H9 (cell line): ENCODE data around the gene TRIM44. TPM values are rescaled to one million over a fixed set of nuclear protein-coding genes. Genes with fewer than 3 reads are reported as not detected.
"Not testable (repeated sequence)": the region's sequence is repeated elsewhere in the genome, so short reads cannot be mapped to it uniquely, and the experiment has no call there.

ENCODE experiments used
- DNase-seq: peaks from one replicate; pipeline ENCODE4 v3.0.0-alpha.2; 2017
- H2AFZ ChIP-seq: one replicate; pipeline ENCODE4 v1.6.1; 2013; ENCODE audit warnings: mild to moderate bottlenecking, low read length, control low read depth, moderate library complexity
- H2AK5ac ChIP-seq: 2 replicates; pipeline ENCODE4 v1.6.1; 2013; ENCODE audit warnings: low read length, control low read depth, mixed read lengths; ENCODE audit not compliant: insufficient read length
- H2BK120ac ChIP-seq: one replicate; pipeline ENCODE4 v1.6.1; 2013; ENCODE audit warnings: low read depth, mild to moderate bottlenecking, low read length, control low read depth, inconsistent platforms; ENCODE audit not compliant: poor library complexity, severe bottlenecking
- H2BK12ac ChIP-seq: 2 replicates; pipeline ENCODE4 v1.6.1; 2013; ENCODE audit warnings: low read length, control low read depth, mixed read lengths, low read depth; ENCODE audit not compliant: insufficient read length
- H2BK15ac ChIP-seq: 2 replicates; pipeline ENCODE4 v1.6.1; 2013; ENCODE audit warnings: low read depth, low read length, control low read depth
- H2BK20ac ChIP-seq: one replicate; pipeline ENCODE4 v1.6.1; 2013; ENCODE audit warnings: low read depth, mild to moderate bottlenecking, low read length, control low read depth, inconsistent platforms; ENCODE audit not compliant: poor library complexity, severe bottlenecking
- H2BK5ac ChIP-seq: 2 replicates; pipeline ENCODE4 v1.6.1; 2013; ENCODE audit warnings: low read length, control low read depth, mixed read lengths; ENCODE audit not compliant: insufficient read length
- H3K14ac ChIP-seq: 2 replicates; pipeline ENCODE4 v1.6.1; 2013; ENCODE audit warnings: low read length, control low read depth; ENCODE audit not compliant: insufficient read depth
- H3K18ac ChIP-seq: 2 replicates; pipeline ENCODE4 v1.6.1; 2013; ENCODE audit warnings: low read depth, mild to moderate bottlenecking, mixed read lengths, low read length, control low read depth; ENCODE audit not compliant: insufficient read length
- H3K23ac ChIP-seq: 2 replicates; pipeline ENCODE4 v1.6.1; 2013; ENCODE audit warnings: low read length, control low read depth, mixed read lengths, low read depth; ENCODE audit not compliant: insufficient read length
- H3K23me2 ChIP-seq: 2 replicates; pipeline ENCODE4 v1.6.1; 2013; ENCODE audit warnings: low read depth, mild to moderate bottlenecking, mixed read lengths, low read length, control low read depth; ENCODE audit not compliant: insufficient read length, poor library complexity, severe bottlenecking
- H3K27ac ChIP-seq: 2 replicates; pipeline ENCODE4 v1.5.1; 2013; ENCODE audit warnings: low read length, control low read depth, mixed read lengths, low read depth; ENCODE audit not compliant: insufficient read length
- H3K27me3 ChIP-seq: 2 replicates; pipeline ENCODE4 v1.6.1; 2013; ENCODE audit warnings: low read length, control low read depth, inconsistent platforms; ENCODE audit not compliant: insufficient read depth
- H3K4ac ChIP-seq: 2 replicates; pipeline ENCODE4 v1.6.1; 2013; ENCODE audit warnings: low read depth, mild to moderate bottlenecking, control low read depth, inconsistent platforms, low read length, moderate library complexity
- H3K4me1 ChIP-seq: 2 replicates; pipeline ENCODE4 v1.6.1; 2013; ENCODE audit warnings: low read length, control low read depth, inconsistent platforms; ENCODE audit not compliant: insufficient read depth
- H3K4me2 ChIP-seq: 2 replicates; pipeline ENCODE4 v1.6.1; 2013; ENCODE audit warnings: low read length, control low read depth, mixed read lengths; ENCODE audit not compliant: insufficient read length, insufficient read depth
- H3K56ac ChIP-seq: 2 replicates; pipeline ENCODE4 v1.6.1; 2013; ENCODE audit warnings: low read depth, mild to moderate bottlenecking, mixed read lengths, low read length, control low read depth; ENCODE audit not compliant: insufficient read length
- H3K79me1 ChIP-seq: 2 replicates; pipeline ENCODE4 v1.6.1; 2013; ENCODE audit warnings: low read depth, mild to moderate bottlenecking, moderate library complexity, low read length, control low read depth, inconsistent platforms; ENCODE audit not compliant: insufficient read depth, poor library complexity, severe bottlenecking
- H3K79me2 ChIP-seq: 2 replicates; pipeline ENCODE4 v1.6.1; 2013; ENCODE audit warnings: low read length, control low read depth, inconsistent platforms; ENCODE audit not compliant: insufficient read depth
- H3K9ac ChIP-seq: 2 replicates; pipeline ENCODE4 v1.6.1; 2013; ENCODE audit warnings: low read length, control low read depth, mixed read lengths; ENCODE audit not compliant: insufficient read length; ENCODE audit errors: extremely low read depth
- H3K9me3 ChIP-seq: one replicate; pipeline ENCODE4 v1.6.1; 2013; ENCODE audit warnings: low read depth, low read length, inconsistent platforms; ENCODE audit not compliant: control insufficient read depth
- H3T11ph ChIP-seq: one replicate; pipeline ENCODE4 v1.6.1; 2013; ENCODE audit warnings: mild to moderate bottlenecking, low read length, control low read depth, inconsistent platforms
- H4K20me1 ChIP-seq: one replicate; pipeline ENCODE4 v1.6.1; 2013; ENCODE audit not compliant: control insufficient read depth, insufficient read length, insufficient read depth
- H4K5ac ChIP-seq: 2 replicates; pipeline ENCODE4 v1.6.1; 2013; ENCODE audit warnings: low read depth, mild to moderate bottlenecking, mixed read lengths, low read length, control low read depth; ENCODE audit not compliant: insufficient read length
- H4K8ac ChIP-seq: replicated peaks from 2 replicates; pipeline ENCODE4 v1.6.1; 2013; ENCODE audit warnings: low read length, control low read depth, mixed read lengths, low read depth; ENCODE audit not compliant: insufficient read length
- H4K91ac ChIP-seq: 2 replicates; pipeline ENCODE4 v1.6.1; 2013; ENCODE audit warnings: low read depth, mild to moderate bottlenecking, moderate library complexity, mixed read lengths, low read length, control low read depth; ENCODE audit not compliant: insufficient read length
- H3K27ac Mint-ChIP-seq, 3 experiments: 2 replicates in 2 of 3; 3 replicates in 1 of 3; pipeline ENCODE4 v1.8.0; 2020 to 2021; ENCODE audit warnings: mixed read lengths in 3 of 3, mild to moderate bottlenecking in 1 of 3, moderate library complexity in 1 of 3
- H3K27me3 Mint-ChIP-seq: 2 replicates; pipeline ENCODE4 v1.8.0; 2021; ENCODE audit warnings: low read depth, mild to moderate bottlenecking, moderate library complexity, mixed read lengths
- H3K36me3 Mint-ChIP-seq, 3 experiments: 2 replicates in 2 of 3; 3 replicates in 1 of 3; pipeline ENCODE4 v1.8.0; 2020 to 2021; ENCODE audit warnings: low read depth in 3 of 3, mixed read lengths in 3 of 3; ENCODE audit not compliant: insufficient read depth in 1 of 3
- H3K4me1 Mint-ChIP-seq, 2 experiments: 2 replicates each; pipeline ENCODE4 v1.8.0; 2020; ENCODE audit warnings: mixed read lengths in 2 of 2
- H3K4me3 Mint-ChIP-seq, 2 experiments: 2 replicates in 1 of 2; 3 replicates in 1 of 2; pipeline ENCODE4 v1.8.0; 2020 to 2021; ENCODE audit warnings: mild to moderate bottlenecking in 2 of 2, mixed read lengths in 2 of 2, moderate library complexity in 1 of 2
- H3K9me3 Mint-ChIP-seq, 2 experiments: 2 replicates in 1 of 2; 3 replicates in 1 of 2; pipeline ENCODE4 v1.8.0; 2020; ENCODE audit warnings: mild to moderate bottlenecking in 2 of 2, mixed read lengths in 2 of 2, moderate library complexity in 1 of 2
- CTCF ChIP-seq: fragments of 200-600 bp; sonication (generic); conservative IDR thresholded peaks from 3 replicates; pipeline ENCODE4 v1.8.0; 2021; ENCODE audit warnings: antibody characterized with exemption, mild to moderate bottlenecking
- WGBS: extraction: QIAGEN DNeasy Blood & Tissue Kit; methylation state at CpG from one replicate; pipeline ENCODE4 v1.1.7; 2013; ENCODE audit warnings: missing lambda C conversion rate, low lambda C conversion rate, mixed read lengths; ENCODE audit not compliant: insufficient read length; ENCODE audit errors: extremely low coverage; 5-methylcytosine and 5-hydroxymethylcytosine counted together
- total RNA-seq: library from RNA; stranded (reverse); gene quantifications from 2 replicates; pipeline ENCODE4 v1.2.1, GENCODE V29; 2021

Gene TRIM44
- total RNA-seq, 1 experiment from 2014 or later: 37.7 TPM

- H4K91ac ChIP-seq: no peak overlapping the region
- DNase-seq: no peak
- no peak overlapping the region for H4K5ac ChIP-seq
- H2BK120ac ChIP-seq: no peak overlapping the region
- no peak overlapping the region for H3K4ac ChIP-seq
- peaks cover 2% of the 10 kb centered on the region for H3K79me1 ChIP-seq
- no peak overlapping the region; the same call in 1 of the 2 replicates for H3K14ac ChIP-seq
- no peak overlapping the region for H3K18ac ChIP-seq
- no peaks in the 10 kb centered on the region for H3K79me2 ChIP-seq
- Mint-ChIP-seq H3K4me1 (peaks cover 8 to 9% of the 10 kb centered on the region in 2 experiments), H3K4me3 (no peak overlapping the region), H3K27ac (0 out of 7 replicates have a peak overlapping the region, but pooled peaks of 1 of the 3 experiments have one; percentile 40), H3K36me3 (peaks cover 30 to 33% (median 33%) of the 10 kb centered on the region in 3 experiments), H3K27me3 (no peaks in the 10 kb centered on the region), H3K9me3 (peaks cover 17 to 40% of the 10 kb centered on the region in 2 experiments; a peak in 4 of 5 replicates)
- no peaks in the 10 kb centered on the region for H3K4me1 ChIP-seq
- H2AK5ac ChIP-seq: no peak overlapping the region
- no peak overlapping the region for H3K9ac ChIP-seq
- no peak overlapping the region for H3K27ac ChIP-seq
- no peak overlapping the region for H3T11ph ChIP-seq
- H2BK12ac ChIP-seq: no peak overlapping the region
- WGBS: no CpG with 5 or more reads among the region's 5 CpGs
- no peak overlapping the region for H2BK20ac ChIP-seq
- no peaks in the 10 kb centered on the region for H3K23me2 ChIP-seq
- no peak overlapping the region for H3K23ac ChIP-seq
- H3K4me2 ChIP-seq: no peak overlapping the region
- no peaks in the 10 kb centered on the region for H3K27me3 ChIP-seq
- H4K8ac ChIP-seq: no peak overlapping the region
- no peak for TF ChIP-seq CTCF
- H3K56ac ChIP-seq: no peak overlapping the region
- no peaks in the 10 kb centered on the region for H4K20me1 ChIP-seq
- H2BK5ac ChIP-seq: no peak overlapping the region
- no peak overlapping the region for H2AFZ ChIP-seq
- no peak overlapping the region for H2BK15ac ChIP-seq
- no peaks in the 10 kb centered on the region for H3K9me3 ChIP-seq
These were observed 109.1 kb downstream of the TRIM44 start for GRCh38 chr11:35771722-35772121.

- not testable (repeated sequence) for H3K27me3 ChIP-seq, H3K4me3 Mint-ChIP-seq, H3K9ac ChIP-seq, H2BK12ac ChIP-seq, H3K4ac ChIP-seq, H4K5ac ChIP-seq, H3K18ac ChIP-seq, H2BK15ac ChIP-seq, H2BK5ac ChIP-seq, H3K23ac ChIP-seq, DNase-seq, H3K14ac ChIP-seq, H3K56ac ChIP-seq, H3K27me3 Mint-ChIP-seq, H3K27ac ChIP-seq, H3K27ac Mint-ChIP-seq, H2AFZ ChIP-seq, H3K79me2 ChIP-seq, H2BK20ac ChIP-seq, H2AK5ac ChIP-seq, H2BK120ac ChIP-seq, H3K4me1 ChIP-seq, H3K79me1 ChIP-seq, H3T11ph ChIP-seq, H3K9me3 ChIP-seq, H4K8ac ChIP-seq, H3K4me2 ChIP-seq, H4K91ac ChIP-seq, H3K23me2 ChIP-seq, H4K20me1 ChIP-seq
- Mint-ChIP-seq H3K36me3 (peaks cover 17 to 25% (median 18%) of the 10 kb centered on the region in 3 experiments), H3K9me3 (peaks cover 20 to 35% of the 10 kb centered on the region in 2 experiments; a peak in 4 of 5 replicates), H3K4me1 (peaks cover 13 to 15% of the 10 kb centered on the region in 2 experiments)
- no CpG with 5 or more reads among the region's 3 CpGs for WGBS
These were observed 114.7 kb downstream of the TRIM44 start for GRCh38 chr11:35777241-35777640.
